ENCODE data around the gene RHBDF1. TPM values are rescaled to one million over a fixed set of nuclear protein-coding genes. Genes with fewer than 3 reads are reported as not detected.
A peak's percentile ranks its signal among the peaks of the same experiment; 100 is the strongest.

RHBDF1 gene
- polyA plus RNA-seq, 2 of the 4 experiments (the other 2 are of a cell fraction), result 13.5 to 19.2 TPM

GRCh38 chr16:55571-56136 is 16.8 kb downstream of the RHBDF1 start (continued):
- no peak for TF ChIP-seq ELK1 (IDR thresholded peaks at IDR 0.05; ENCODE audit: low read depth, low read length)

GRCh38 chr16:54237-54581 is 18.2 kb downstream of the RHBDF1 start:
- FAIRE-seq (no peak), DNase-seq (ENCODE audit: low read depth in 1 of 2, low spot score in 1 of 2) (no peak), ATAC-seq (no peak)
- H3K4me3 ChIP-seq, result peak overlapping the region; percentile 70
- H3K4me2 ChIP-seq, result peak overlapping the region; percentile 98
- ChIA-PET CTCF (interaction anchor here (1.7 kb wide), 1 partner anchor 12 kb away, joined by 10 read pairs; no protein-coding TSS in a partner anchor), POLR2A (no interaction called here)
- H3K27ac ChIP-seq, result peak overlapping the region; percentile 82 to 93
- no peaks in the 10 kb centered on the region for H3K9me3 ChIP-seq
- no peak for TF ChIP-seq CTCF (IDR thresholded peaks at IDR 0.05)
- TF ChIP-seq RCOR1 (IDR thresholded peaks at IDR 0.05; ENCODE audit: low read depth, low read length), result no peak
- no peak for TF ChIP-seq HDAC2 (IDR thresholded peaks at IDR 0.05)
- TF ChIP-seq PBX3 (IDR thresholded peaks at IDR 0.05), result no peak
- TF ChIP-seq MAZ (IDR thresholded peaks at IDR 0.05; ENCODE audit: borderline replicate concordance, low read depth, low read length), result no peak
- TF ChIP-seq BHLHE40 (IDR thresholded peaks at IDR 0.05; ENCODE audit: low read depth, low read length), result no peak
- TF ChIP-seq HOXA7 (CRISPR knock-in tag; IDR thresholded peaks at IDR 0.05), result no peak
- TF ChIP-seq, protein P1, sequence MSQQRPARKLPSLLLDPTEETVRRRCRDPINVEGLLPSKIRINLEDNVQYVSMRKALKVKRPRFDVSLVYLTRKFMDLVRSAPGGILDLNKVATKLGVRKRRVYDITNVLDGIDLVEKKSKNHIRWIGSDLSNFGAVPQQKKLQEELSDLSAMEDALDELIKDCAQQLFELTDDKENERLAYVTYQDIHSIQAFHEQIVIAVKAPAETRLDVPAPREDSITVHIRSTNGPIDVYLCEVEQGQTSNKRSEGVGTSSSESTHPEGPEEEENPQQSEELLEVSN (IDR thresholded peaks at IDR 0.05; ENCODE audit: borderline replicate concordance, low read depth), result no peak
- no peak for TF ChIP-seq ZNF302 (CRISPR knock-in tag; IDR thresholded peaks at IDR 0.05)
- no peak for TF ChIP-seq FOSB (CRISPR knock-in tag; IDR thresholded peaks at IDR 0.05)
- no peak for TF ChIP-seq TFCP2L1 (CRISPR knock-in tag; IDR thresholded peaks at IDR 0.05)
- no peak for TF ChIP-seq NPAS2 (CRISPR knock-in tag; IDR thresholded peaks at IDR 0.05; ENCODE audit: borderline replicate concordance)
- no peak for TF ChIP-seq TP53 (CRISPR knock-in tag; IDR thresholded peaks at IDR 0.05)
- no peak for TF ChIP-seq NFE2L2 (conservative IDR thresholded peaks at IDR 0.05; ENCODE audit: low read length)
- no peak for TF ChIP-seq ZFP36 (IDR thresholded peaks at IDR 0.05; ENCODE audit: borderline replicate concordance, partially characterized antibody)
- no peak for TF ChIP-seq RFX5 (IDR thresholded peaks at IDR 0.05)
- H3K4me1 ChIP-seq, result peaks cover 14% of the 10 kb centered on the region; the same call in 2 of the 3 replicates
- WGBS (ENCODE audit: missing lambda C conversion rate), result 41% methylated on average over 12 of the region's 12 CpGs

GRCh38 chr16:53346-54236 is 18.8 kb downstream of the RHBDF1 start, which contains the start of the genes POLR3K and SNRNP25:
POLR3K (minus strand) TSS chr16:53608; CDS start chr16:53586, 22 bp downstream.
SNRNP25 (plus strand) TSS chr16:53828; CDS start chr16:54017, 189 bp downstream.
- Histone ChIP-seq H3K4me3 (peak within 1 kb of the TSS; percentile 70), H3K4me1 (peaks cover 14% of the 10 kb centered on the region; the same call in 2 of the 3 replicates), H3K9me3 (no peaks in the 10 kb centered on the region), H3K27ac (peak within 1 kb of the TSS; percentile 82 to 93), H3K4me2 (peak within 1 kb of the TSS; percentile 98)
- no peak for FAIRE-seq
- 3% methylated on average over 54 of the region's 91 CpGs for WGBS (ENCODE audit: missing lambda C conversion rate)
- ATAC-seq, result peak; percentile 96 to 98
- POLR2A ChIA-PET, result interaction anchor here (1.0 to 1.1 kb wide), 6 partner anchors 12 to 181 kb away, joined by 3 to 6 read pairs (median 3); partner anchors contain the start of gene RHBDF1
- CTCF ChIA-PET, result interaction anchor here (0.6 to 2.0 kb wide), 9 partner anchors 9 to 309 kb away, joined by 3 to 10 read pairs (median 3); partner anchors contain the start of gene RGS11
- DNase-seq (ENCODE audit: low read depth in 1 of 2, low spot score in 1 of 2), result peak; percentile 98
- TF ChIP-seq POLR2AphosphoS2 (conservative IDR thresholded peaks at IDR 0.05; ENCODE audit: low read length) (no peak), ZFP36 (IDR thresholded peaks at IDR 0.05; ENCODE audit: borderline replicate concordance, partially characterized antibody) (no peak), TP53 (CRISPR knock-in tag; IDR thresholded peaks at IDR 0.05) (no peak), TFCP2L1 (CRISPR knock-in tag; IDR thresholded peaks at IDR 0.05) (no peak), MAX (IDR thresholded peaks at IDR 0.05) (peak; percentile 82), ZC3H11A (IDR thresholded peaks at IDR 0.05) (no peak), SMC3 (IDR thresholded peaks at IDR 0.05) (no peak), NPAS2 (CRISPR knock-in tag; IDR thresholded peaks at IDR 0.05; ENCODE audit: borderline replicate concordance) (no peak), GATA3 (IDR thresholded peaks at IDR 0.05; ENCODE audit: borderline replicate concordance) (no peak), RARB (CRISPR knock-in tag; IDR thresholded peaks at IDR 0.05) (no peak), JUN (IDR thresholded peaks at IDR 0.05) (peak; percentile 67 to 85; a peak in 4 of 5 replicates), RFX5 (IDR thresholded peaks at IDR 0.05) (peak; percentile 69; the same call in 1 of the 2 replicates), HDAC2 (IDR thresholded peaks at IDR 0.05) (no peak), POLR2A (IDR thresholded peaks at IDR 0.05; ENCODE audit: low read length) (peak; percentile 90), FOSL2 (IDR thresholded peaks at IDR 0.05) (no peak), FOSL2 (CRISPR knock-in tag; IDR thresholded peaks at IDR 0.05) (no peak), EP300 (IDR thresholded peaks at IDR 0.05) (no peak)
- TF ChIP-seq, protein P2, sequence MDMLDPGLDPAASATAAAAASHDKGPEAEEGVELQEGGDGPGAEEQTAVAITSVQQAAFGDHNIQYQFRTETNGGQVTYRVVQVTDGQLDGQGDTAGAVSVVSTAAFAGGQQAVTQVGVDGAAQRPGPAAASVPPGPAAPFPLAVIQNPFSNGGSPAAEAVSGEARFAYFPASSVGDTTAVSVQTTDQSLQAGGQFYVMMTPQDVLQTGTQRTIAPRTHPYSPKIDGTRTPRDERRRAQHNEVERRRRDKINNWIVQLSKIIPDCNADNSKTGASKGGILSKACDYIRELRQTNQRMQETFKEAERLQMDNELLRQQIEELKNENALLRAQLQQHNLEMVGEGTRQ (IDR thresholded peaks at IDR 0.05), result 0 out of 2 replicates have a peak, but pooled peaks have one; percentile 17
